Smooth muscle cell (in vitro differentiated cells): Measurements from ENCODE around the gene MZF1. TPM values are rescaled to one million over a fixed set of nuclear protein-coding genes. Genes with fewer than 3 reads are reported as not detected.

Experiments
- DNase-seq: peaks from one replicate; lab custom pipeline; 2025; ENCODE audit not compliant: unreplicated experiment; lab: John Stamatoyannopoulos, UW
- H2AFZ ChIP-seq: fragments of 200-600 bp; sonication (generic); 2 replicates; pipeline ENCODE4 v1.6.0; 2016; ENCODE audit warnings: antibody characterized with exemption, low read depth, mild to moderate bottlenecking
- H3F3A ChIP-seq: fragments of 200-600 bp; sonication (generic); 2 replicates; pipeline ENCODE4 v1.6.0; 2017; ENCODE audit warnings: antibody characterized with exemption, low read depth
- H3K27ac ChIP-seq: fragments of 200-600 bp; sonication (generic); 2 replicates; pipeline ENCODE4 v1.5.1; 2016; ENCODE audit warnings: low read depth, mild to moderate bottlenecking
- H3K27me3 ChIP-seq: fragments of 200-600 bp; sonication (generic); 2 replicates; pipeline ENCODE4 v1.6.1; 2016; ENCODE audit warnings: low read depth, mild to moderate bottlenecking
- H3K36me3 ChIP-seq: fragments of 200-600 bp; sonication (generic); 2 replicates; pipeline ENCODE4 v1.5.1; 2016; ENCODE audit warnings: low read depth
- H3K4me1 ChIP-seq: fragments of 200-600 bp; sonication (generic); 2 replicates; pipeline ENCODE4 v1.5.1; 2016; ENCODE audit warnings: low read depth
- H3K4me2 ChIP-seq: fragments of 200-600 bp; sonication (generic); 2 replicates; pipeline ENCODE4 v1.6.0; 2016; ENCODE audit warnings: mild to moderate bottlenecking
- H3K4me3 ChIP-seq: fragments of 200-600 bp; sonication (generic); 2 replicates; pipeline ENCODE4 v1.5.1; 2016; ENCODE audit warnings: mild to moderate bottlenecking
- H3K79me2 ChIP-seq: fragments of 200-600 bp; sonication (generic); 2 replicates; pipeline ENCODE4 v1.6.0; 2016; ENCODE audit warnings: low read depth, mild to moderate bottlenecking
- H3K9ac ChIP-seq: fragments of 200-600 bp; sonication (generic); 2 replicates; pipeline ENCODE4 v1.6.0; 2016; ENCODE audit warnings: low read depth
- H3K9me3 ChIP-seq: fragments of 200-600 bp; sonication (generic); replicated peaks from 2 replicates; pipeline ENCODE4 v1.5.1; 2016; ENCODE audit warnings: low read depth
- H4K20me1 ChIP-seq: fragments of 200-600 bp; sonication (generic); 2 replicates; pipeline ENCODE4 v1.6.0; 2016; ENCODE audit warnings: low read depth
- CTCF ChIP-seq: fragments of 200-600 bp; sonication (generic); IDR thresholded peaks from 2 replicates; pipeline ENCODE4 v1.5.1; 2017; ENCODE audit warnings: borderline replicate concordance, mild to moderate bottlenecking, antibody characterized with exemption; ENCODE audit not compliant: insufficient read depth, poor library complexity, severe bottlenecking
- WGBS: methylation state at CpG from one replicate; pipeline ENCODE4 v1.1.7; 2016; ENCODE audit warnings: low lambda C conversion rate; 5-methylcytosine and 5-hydroxymethylcytosine counted together
- polyA plus RNA-seq: library from polyadenylated mRNA; unstranded; fragments of >200 nt; fragmentation: Nextera tagmentation; extraction: Ambion mirVana; gene quantifications from 2 replicates; pipeline ENCODE4 v1.2.1, GENCODE V29; 2016
- total RNA-seq: library from RNA; depleted of rRNA; stranded (reverse); fragments of >200 nt; gene quantifications from 2 replicates; pipeline ENCODE4 v1.2.3, GENCODE V29; 2014

Gene MZF1
- total and polyA plus RNA-seq, 2 experiments from 2014 or later: 10.2 to 18.7 TPM

DNA sequence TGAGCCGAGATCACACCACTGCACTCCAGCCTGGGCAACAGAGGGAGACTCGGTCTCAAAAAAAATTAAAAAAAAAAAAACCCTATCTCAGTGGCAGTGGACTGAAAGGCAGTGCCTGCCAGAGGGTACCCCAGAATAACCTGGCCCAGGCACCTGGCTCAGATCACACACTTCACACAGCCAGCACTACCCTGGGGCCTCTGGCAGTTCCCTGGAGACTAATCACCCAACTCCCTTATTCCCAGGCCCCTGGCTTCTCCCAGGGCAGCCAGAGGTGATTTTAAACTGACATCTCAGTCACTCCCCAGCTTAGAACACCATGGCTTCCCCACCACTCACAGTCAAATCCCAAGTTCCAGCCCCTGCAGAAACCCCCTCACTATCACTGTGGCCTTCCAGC, 57.9 kb downstream of the MZF1 start:
- H3K4me2 ChIP-seq: no peak overlapping the region
- no peak overlapping the region for H3K9ac ChIP-seq
- H3K27ac ChIP-seq: no peak overlapping the region
- no peaks in the 10 kb centered on the region for H3K9me3 ChIP-seq
- H3K79me2 ChIP-seq: peaks cover 46% of the 10 kb centered on the region
- TF ChIP-seq CTCF: no peak
- H3K4me1 ChIP-seq: peaks cover 6% of the 10 kb centered on the region
- no peaks in the 10 kb centered on the region for H3K36me3 ChIP-seq
- no peak for DNase-seq
- no peak overlapping the region for H3K4me3 ChIP-seq
- H2AFZ ChIP-seq: no peak overlapping the region
- H4K20me1 ChIP-seq: peaks cover 4% of the 10 kb centered on the region
- H3F3A ChIP-seq: no peaks in the 10 kb centered on the region
- no peaks in the 10 kb centered on the region for H3K27me3 ChIP-seq
- 91% methylated on average over 2 of the region's 2 CpGs for WGBS

DNA sequence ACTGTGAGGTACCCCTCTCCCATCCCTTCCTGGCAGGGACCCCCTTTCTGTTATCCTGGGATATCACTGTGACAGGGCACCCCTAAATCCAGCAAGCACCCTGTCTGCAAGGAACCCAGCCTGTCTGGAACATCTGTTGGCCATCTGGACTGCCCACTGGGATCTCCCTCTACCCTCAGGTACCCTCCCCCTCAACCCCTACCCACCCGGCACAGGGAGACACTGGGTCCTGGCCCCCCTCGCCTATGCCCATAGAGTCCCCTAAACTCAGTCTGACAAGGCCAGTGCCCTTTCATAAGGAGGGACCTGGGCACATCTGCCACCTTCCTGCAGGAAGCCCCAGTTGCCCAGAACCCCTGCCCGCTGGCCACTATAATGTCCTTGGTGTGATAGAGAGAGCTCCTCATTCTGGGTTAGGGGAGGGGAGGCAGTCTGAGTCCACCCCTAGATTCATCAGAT, 58.5 kb downstream of the MZF1 start:
- Histone ChIP-seq H3K9me3 (no peaks in the 10 kb centered on the region), H3K27ac (no peak overlapping the region), H3K79me2 (peaks cover 46% of the 10 kb centered on the region), H3F3A (no peaks in the 10 kb centered on the region), H3K36me3 (no peaks in the 10 kb centered on the region), H3K4me3 (peak overlapping the region; percentile 49), H3K27me3 (no peaks in the 10 kb centered on the region), H4K20me1 (peaks cover 4% of the 10 kb centered on the region), H3K4me1 (peaks cover 4% of the 10 kb centered on the region), H3K4me2 (peak overlapping the region; percentile 87), H3K9ac (no peak overlapping the region), H2AFZ (no peak overlapping the region)
- WGBS: 80% methylated on average over 3 of the region's 3 CpGs
- no peak for DNase-seq
- no peak for TF ChIP-seq CTCF

GRCh38 chr19:58513694-58514563, 59.2 kb downstream of the MZF1 start:
- DNase-seq: peak; percentile 70
- H3K9ac ChIP-seq: no peak overlapping the region
- no peaks in the 10 kb centered on the region for H3K9me3 ChIP-seq
- H3K27ac ChIP-seq: peak overlapping the region; percentile 28
- H3K4me3 ChIP-seq: peak overlapping the region; percentile 49
- no peaks in the 10 kb centered on the region for H3K27me3 ChIP-seq
- no peaks in the 10 kb centered on the region for H3K36me3 ChIP-seq
- no peaks in the 10 kb centered on the region for H3F3A ChIP-seq
- 19% methylated on average over 55 of the region's 66 CpGs for WGBS
- peaks cover 4% of the 10 kb centered on the region for H3K4me1 ChIP-seq
- peak; percentile 92 for TF ChIP-seq CTCF
- H2AFZ ChIP-seq: no peak overlapping the region
- H3K4me2 ChIP-seq: peak overlapping the region; percentile 87
- peaks cover 4% of the 10 kb centered on the region for H4K20me1 ChIP-seq
- H3K79me2 ChIP-seq: peaks cover 46% of the 10 kb centered on the region
